Nephron progenitor cell (in vitro differentiated cells): ENCODE results near the gene BLVRB.
"Not testable (repeated sequence)": the region's sequence is repeated elsewhere in the genome, so short reads cannot be mapped to it uniquely, and the experiment has no call there.

Source experiments
- DNase-seq: peaks from one replicate; pipeline ENCODE4 v3.0.0; 2021
- H3K27ac Mint-ChIP-seq: 2 replicates; pipeline ENCODE4 v1.8.0; 2021; ENCODE audit warnings: mild to moderate bottlenecking, moderate library complexity, mixed read lengths
- H3K27me3 Mint-ChIP-seq: 2 replicates; pipeline ENCODE4 v1.8.0; 2021; ENCODE audit warnings: mild to moderate bottlenecking, low read depth, mixed read lengths; ENCODE audit not compliant: poor library complexity
- H3K36me3 Mint-ChIP-seq: 2 replicates; pipeline ENCODE4 v1.8.0; 2021; ENCODE audit warnings: low read depth, mixed read lengths
- H3K4me1 Mint-ChIP-seq: 2 replicates; pipeline ENCODE4 v1.8.0; 2021; ENCODE audit warnings: mixed read lengths
- H3K4me3 Mint-ChIP-seq: 2 replicates; pipeline ENCODE4 v1.8.0; 2021; ENCODE audit warnings: mild to moderate bottlenecking, moderate library complexity, mixed read lengths
- H3K9me3 Mint-ChIP-seq: 2 replicates; pipeline ENCODE4 v1.8.0; 2021; ENCODE audit warnings: mild to moderate bottlenecking, moderate library complexity, mixed read lengths
- CTCF ChIP-seq: fragments of 200-600 bp; sonication (generic); IDR thresholded peaks from 2 replicates; pipeline ENCODE4 v1.5.0; 2021; ENCODE audit warnings: antibody characterized with exemption

The BLVRB gene

GRCh38 chr19:40466219-40466984 lies 857 bp upstream of the BLVRB start:
- peak; percentile 37 for DNase-seq
- no peaks in the 10 kb centered on the region for H3K9me3 Mint-ChIP-seq
- peaks cover 55% of the 10 kb centered on the region for H3K27me3 Mint-ChIP-seq
- no peak for TF ChIP-seq CTCF
- peaks cover 22% of the 10 kb centered on the region for H3K4me1 Mint-ChIP-seq
- peak overlapping the region; percentile 83 for H3K4me3 Mint-ChIP-seq
- H3K36me3 Mint-ChIP-seq, result no peaks in the 10 kb centered on the region
- H3K27ac Mint-ChIP-seq, result no peak overlapping the region

- Mint-ChIP-seq H3K27ac (no peak overlapping the region), H3K27me3 (peaks cover 46% of the 10 kb centered on the region), H3K4me3 (peak overlapping the region; percentile 83), H3K4me1 (peaks cover 22% of the 10 kb centered on the region), H3K9me3 (no peaks in the 10 kb centered on the region), H3K36me3 (no peaks in the 10 kb centered on the region)
- no peak for DNase-seq
- no peak for TF ChIP-seq CTCF
Measured at GRCh38 chr19:40465025-40465556, 454 bp downstream of the BLVRB start.

GRCh38 chr19:40464059-40465024 lies 1.2 kb downstream of the BLVRB start:
- Mint-ChIP-seq H3K4me1 (peaks cover 22% of the 10 kb centered on the region), H3K27ac (no peak overlapping the region), H3K27me3 (peaks cover 42% of the 10 kb centered on the region), H3K36me3 (no peaks in the 10 kb centered on the region), H3K4me3 (peak overlapping the region; percentile 66), H3K9me3 (no peaks in the 10 kb centered on the region)
- peak; percentile 79 for TF ChIP-seq CTCF
- peak; percentile 91 for DNase-seq

GRCh38 chr19:40463587-40464037 lies 1.9 kb downstream of the BLVRB start:
- not testable (repeated sequence) for H3K9me3 Mint-ChIP-seq, H3K27ac Mint-ChIP-seq, DNase-seq, H3K4me3 Mint-ChIP-seq, H3K36me3 Mint-ChIP-seq
- H3K27me3 Mint-ChIP-seq, result peaks cover 35% of the 10 kb centered on the region
- peaks cover 22% of the 10 kb centered on the region for H3K4me1 Mint-ChIP-seq

- Mint-ChIP-seq H3K36me3 (no peaks in the 10 kb centered on the region), H3K4me3 (no peak overlapping the region), H3K9me3 (no peaks in the 10 kb centered on the region), H3K27ac (no peak overlapping the region), H3K27me3 (peaks cover 19% of the 10 kb centered on the region), H3K4me1 (peaks cover 21% of the 10 kb centered on the region)
- no peak for DNase-seq
- no peak for TF ChIP-seq CTCF
Measured at GRCh38 chr19:40461669-40462221, 3.8 kb downstream of the BLVRB start.

- TF ChIP-seq CTCF, result no peak
- no peak overlapping the region for H3K4me3 Mint-ChIP-seq
- peaks cover 5% of the 10 kb centered on the region for H3K27me3 Mint-ChIP-seq
- peaks cover 10% of the 10 kb centered on the region for H3K4me1 Mint-ChIP-seq
- H3K9me3 Mint-ChIP-seq, result no peaks in the 10 kb centered on the region
- no peak overlapping the region for H3K27ac Mint-ChIP-seq
- no peak for DNase-seq
- H3K36me3 Mint-ChIP-seq, result no peaks in the 10 kb centered on the region
Measured at GRCh38 chr19:40460185-40460584, 5.4 kb downstream of the BLVRB start.
